GM19452 (cell line): ENCODE measurements around the gene MAST1.

ENCODE experiments used
- ATAC-seq: cut with Tn5 transposase; IDR thresholded peaks from one replicate; pipeline ENCODE4 v1.9.1; 2021; ENCODE audit not compliant: unreplicated experiment

Gene MAST1

DNA sequence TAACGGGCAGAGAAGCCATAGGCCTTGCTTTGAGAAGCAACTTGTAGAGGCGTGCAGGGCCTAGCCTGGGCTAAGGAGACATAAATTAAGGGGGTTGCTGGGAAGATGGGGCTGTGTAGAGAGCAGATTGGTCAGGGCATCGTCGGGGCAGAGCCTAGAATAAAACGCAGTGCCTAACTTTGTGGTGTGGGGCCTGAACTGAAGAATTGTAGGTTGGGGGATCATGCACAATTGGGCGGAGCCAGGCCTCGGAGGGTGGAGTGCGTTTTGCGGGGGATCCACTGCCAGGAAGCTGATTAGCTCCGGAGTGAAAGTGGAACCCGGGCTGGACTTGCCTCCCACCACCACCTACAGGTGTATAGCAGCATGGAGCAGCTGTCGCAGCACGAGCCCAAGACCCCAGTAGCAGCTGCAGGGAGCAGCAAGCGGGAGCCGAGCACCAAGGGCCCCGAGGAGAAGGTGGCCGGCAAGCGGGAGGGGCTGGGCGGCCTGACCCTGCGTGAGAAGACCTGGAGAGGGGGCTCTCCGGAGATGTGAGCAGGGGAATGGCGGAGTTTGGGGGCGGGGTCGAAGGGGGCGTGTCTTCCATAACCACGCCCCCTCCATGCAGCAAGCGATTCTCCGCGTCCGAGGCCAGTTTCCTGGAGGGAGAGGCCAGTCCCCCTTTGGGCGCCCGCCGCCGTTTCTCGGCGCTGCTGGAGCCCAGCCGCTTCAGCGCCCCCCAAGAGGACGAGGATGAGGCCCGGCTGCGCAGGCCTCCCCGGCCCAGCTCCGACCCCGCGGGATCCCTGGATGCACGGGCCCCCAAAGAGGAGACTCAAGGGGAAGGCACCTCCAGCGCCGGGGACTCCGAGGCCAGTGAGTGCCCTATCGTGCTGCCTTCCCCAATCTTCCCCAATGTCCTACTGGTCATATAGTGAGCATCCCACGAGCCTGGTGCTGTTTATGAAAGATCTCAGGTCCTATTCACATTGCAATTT, 29.1 kb downstream of the MAST1 start:
- ATAC-seq = no peak

DNA sequence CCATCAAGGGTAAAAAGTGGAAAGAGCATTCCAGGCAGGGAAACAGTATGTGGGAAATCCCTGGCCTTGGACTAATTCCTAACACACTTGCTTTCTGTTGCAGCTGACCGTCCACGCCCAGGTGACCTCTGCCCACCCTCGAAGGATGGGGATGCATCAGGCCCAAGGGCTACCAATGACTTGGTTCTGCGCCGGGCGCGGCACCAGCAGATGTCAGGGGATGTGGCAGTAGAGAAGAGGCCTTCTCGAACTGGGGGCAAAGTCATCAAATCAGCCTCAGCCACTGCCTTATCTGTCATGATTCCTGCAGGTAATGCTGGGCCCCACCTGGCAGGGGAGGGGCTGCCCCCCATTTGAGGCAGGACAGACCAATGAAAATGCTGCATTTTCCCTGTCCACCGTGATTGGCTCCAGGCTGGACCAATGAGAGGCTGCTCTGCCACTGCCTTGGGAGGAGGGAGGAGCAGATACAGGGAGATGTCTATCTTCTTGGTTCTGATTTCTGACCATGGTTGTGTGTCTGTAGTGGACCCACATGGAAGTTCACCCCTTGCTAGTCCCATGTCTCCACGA, 30.3 kb downstream of the MAST1 start:
- ATAC-seq = no peak

DNA sequence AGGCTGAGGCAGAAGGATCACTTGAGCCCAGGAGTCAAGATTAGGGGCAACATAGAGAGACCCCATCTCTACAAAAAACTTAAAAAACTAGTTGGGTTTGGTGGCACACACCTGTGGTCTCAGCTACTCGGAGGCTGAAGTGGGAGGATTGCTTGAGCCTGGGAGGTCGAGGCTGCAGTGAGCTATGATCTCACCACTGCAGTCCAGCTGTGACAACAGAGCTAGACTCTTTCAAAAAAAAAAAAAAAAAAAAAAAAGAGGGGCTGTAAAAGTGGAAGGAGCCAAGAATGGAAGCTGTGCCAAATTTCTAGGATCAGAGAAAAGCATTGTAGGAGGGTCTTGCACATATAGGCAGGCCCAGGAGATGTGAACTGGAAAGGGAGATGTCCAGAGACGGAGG, 33.4 kb downstream of the MAST1 start:
- ATAC-seq = no peak

GRCh38 chr19:12872255-12872654, 33.9 kb downstream of the MAST1 start:
- no peak for ATAC-seq

- no peak for ATAC-seq
These were observed 34.9 kb downstream of the MAST1 start for GRCh38 chr19:12872941-12873890.

DNA sequence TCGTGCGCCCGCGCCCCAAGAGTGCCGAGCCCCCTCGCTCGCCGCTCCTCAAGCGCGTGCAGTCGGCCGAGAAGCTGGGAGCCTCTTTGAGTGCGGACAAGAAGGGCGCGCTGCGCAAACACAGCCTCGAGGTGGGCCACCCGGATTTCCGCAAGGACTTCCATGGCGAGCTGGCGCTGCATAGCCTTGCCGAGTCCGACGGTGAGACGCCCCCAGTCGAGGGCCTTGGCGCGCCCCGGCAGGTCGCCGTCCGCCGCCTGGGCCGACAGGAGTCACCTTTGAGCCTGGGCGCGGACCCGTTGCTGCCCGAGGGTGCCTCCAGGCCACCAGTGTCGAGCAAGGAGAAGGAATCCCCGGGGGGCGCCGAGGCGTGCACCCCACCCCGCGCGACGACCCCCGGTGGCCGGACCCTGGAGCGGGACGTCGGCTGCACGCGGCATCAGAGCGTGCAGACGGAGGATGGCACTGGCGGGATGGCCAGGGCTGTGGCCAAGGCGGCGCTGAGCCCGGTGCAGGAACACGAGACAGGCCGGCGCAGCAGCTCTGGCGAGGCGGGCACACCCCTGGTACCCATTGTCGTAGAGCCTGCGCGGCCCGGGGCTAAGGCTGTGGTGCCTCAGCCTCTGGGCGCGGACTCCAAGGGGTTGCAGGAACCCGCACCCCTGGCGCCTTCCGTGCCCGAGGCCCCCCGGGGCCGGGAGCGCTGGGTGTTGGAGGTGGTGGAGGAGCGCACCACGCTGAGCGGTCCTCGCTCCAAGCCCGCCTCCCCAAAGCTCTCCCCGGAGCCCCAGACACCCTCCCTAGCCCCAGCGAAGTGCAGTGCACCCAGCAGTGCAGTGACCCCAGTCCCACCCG, 35.8 kb downstream of the MAST1 start:
- ATAC-seq = no peak

GRCh38 chr19:12875086-12875485, 36.8 kb downstream of the MAST1 start:
- ATAC-seq = no peak

- ATAC-seq = peak; percentile 9
These were observed 42.3 kb downstream of the MAST1 start for GRCh38 chr19:12880551-12881171.

- ATAC-seq = peak; percentile 81
These were observed 43.0 kb downstream of the MAST1 start, which contains the start of gene DNASE2 for GRCh38 chr19:12881172-12881808. Gene DNASE2 (minus strand): TSS chr19:12881449. CDS start chr19:12881375, 74 bp downstream.

GRCh38 chr19:12882589-12882988, 44.3 kb downstream of the MAST1 start:
- ATAC-seq = no peak

DNA sequence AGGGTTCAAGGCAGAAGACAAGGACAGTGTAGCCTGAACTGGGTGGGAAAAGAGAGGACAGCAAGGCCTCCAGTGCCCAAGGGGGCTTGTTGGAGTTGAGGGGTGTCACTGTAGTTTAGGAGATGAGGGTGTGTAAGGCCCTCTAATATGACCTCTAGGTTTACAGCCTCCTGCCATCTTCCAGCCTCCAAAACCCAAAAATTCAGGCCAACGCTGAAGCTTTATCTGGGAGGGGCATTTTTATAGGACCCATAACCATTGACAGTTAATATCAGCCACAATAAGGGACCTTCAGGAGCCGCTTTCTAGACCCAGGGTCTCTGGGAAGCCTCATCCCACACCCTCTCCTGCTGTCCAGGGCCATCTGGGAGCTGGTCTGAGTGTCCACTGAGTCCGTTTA, 45.9 kb downstream of the MAST1 start:
- no peak for ATAC-seq

GRCh38 chr19:12884627-12884925, 46.3 kb downstream of the MAST1 start:
- no peak for ATAC-seq

DNA sequence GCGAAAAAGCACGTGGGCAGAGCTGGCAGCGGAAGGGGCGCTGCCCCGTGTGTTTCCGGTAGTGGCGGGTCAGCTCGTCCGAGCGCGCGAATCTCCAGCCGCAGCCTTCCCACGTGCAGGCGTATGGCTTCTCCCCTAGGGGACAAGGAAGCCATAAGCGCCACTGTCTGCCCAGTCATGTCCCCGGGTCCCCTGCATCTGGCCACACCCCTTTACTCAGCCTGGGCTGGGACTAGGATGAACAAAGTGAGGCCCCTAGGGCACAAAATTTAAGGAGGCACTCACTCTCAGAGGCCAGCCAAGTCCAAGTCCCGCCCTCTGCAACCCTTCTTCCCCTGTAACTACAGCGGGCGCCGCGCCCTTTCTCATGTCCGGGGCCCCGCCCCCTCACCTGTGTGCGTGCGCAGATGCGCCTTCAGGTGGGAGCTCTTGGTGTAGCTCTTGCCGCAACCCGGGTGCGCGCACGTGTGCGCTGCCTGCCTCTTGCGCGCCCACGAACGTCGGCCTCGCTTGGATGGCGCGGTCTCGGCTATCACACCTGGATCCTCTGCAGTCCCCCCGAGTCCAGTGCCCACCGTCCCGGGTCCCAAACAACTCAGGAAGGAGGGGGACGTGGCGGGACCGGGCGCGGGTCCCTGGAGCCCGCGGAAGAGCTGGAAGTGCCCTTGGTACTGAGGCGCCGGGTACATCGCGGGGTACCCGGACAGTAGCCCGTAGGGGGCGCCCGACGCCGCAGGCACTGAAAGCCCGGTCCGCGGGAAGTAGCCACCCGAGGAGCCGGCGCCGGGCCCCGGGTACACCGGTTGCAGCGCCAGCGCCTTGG, 46.8 kb downstream of the MAST1 start:
- no peak for ATAC-seq

DNA sequence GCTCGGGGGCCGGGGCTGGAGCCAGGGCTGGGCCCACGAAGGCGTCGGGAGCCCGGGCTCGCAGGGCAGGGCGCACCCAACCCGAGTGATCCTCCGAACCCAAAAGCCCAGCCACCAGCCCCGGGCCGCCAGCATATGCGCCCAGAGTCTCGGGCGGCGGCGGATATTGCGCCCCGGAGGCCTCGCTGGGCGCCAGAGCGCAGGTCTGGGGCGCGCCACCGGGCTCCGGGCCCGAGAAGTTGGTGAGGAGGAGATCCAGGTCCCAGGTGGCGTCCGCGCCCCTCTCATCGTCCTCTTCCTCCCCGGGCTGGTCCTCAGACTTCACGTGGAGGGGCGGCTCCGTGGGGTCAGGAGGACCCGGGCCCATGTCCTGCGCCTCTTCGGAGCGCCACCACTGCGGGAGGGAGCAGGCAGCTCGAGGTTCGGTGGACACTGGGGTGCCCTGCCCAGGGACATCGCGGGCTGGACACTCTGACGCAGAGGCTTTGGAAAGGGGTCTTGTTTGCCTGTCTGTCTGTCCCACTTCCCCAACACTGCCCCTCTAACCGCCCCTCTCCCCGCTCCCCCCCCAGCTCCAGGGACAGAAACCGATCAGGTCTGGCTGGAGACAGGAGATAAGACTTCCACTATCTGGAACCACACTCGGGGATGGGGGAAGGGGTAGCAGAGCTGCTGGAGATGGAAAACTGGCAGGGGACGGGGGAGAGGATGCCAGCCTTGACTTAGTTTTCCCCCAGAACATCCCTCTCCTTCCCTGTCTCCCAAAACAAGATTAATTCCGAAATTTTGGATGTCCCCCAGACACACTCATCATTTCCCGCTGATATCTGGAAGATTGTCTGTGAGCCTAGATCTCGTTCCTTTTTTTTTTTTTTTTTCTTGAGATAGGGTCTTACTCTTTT, 47.7 kb downstream of the MAST1 start:
- ATAC-seq = no peak

DNA sequence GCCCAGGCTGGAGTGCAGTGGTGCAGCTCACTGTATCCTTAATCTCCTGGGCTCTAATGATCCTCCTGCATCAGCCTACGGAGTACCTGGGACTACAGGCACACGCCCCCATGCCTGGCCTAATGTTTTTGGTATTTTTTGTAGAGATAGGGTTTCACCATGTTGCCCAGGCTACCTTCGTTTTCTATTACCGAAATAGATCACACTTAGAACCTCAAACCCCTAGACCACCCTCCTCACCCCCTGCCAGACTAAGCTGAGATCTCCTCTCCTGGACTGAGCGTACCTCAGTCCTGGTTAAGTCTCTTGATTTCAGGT, 48.3 kb downstream of the MAST1 start:
- no peak for ATAC-seq

- ATAC-seq = no peak
These were observed 48.8 kb downstream of the MAST1 start, which contains the start of gene KLF1 for GRCh38 chr19:12886969-12887747. Gene KLF1 (minus strand): TSS chr19:12887201. CDS start chr19:12887140, 61 bp downstream.
